Measurements from ENCODE around the gene MMAB.

GRCh38 chr12:109554761-109555160 is 18.5 kb downstream of the MMAB start:
- TF ChIP-seq CTCF (IDR thresholded peaks at IDR 0.05) (no peak), POLR2AphosphoS5 (IDR thresholded peaks at IDR 0.05; ENCODE audit: insufficient read depth in 1 of 2, low read depth in 1 of 2) (no peak), POLR2A (IDR thresholded peaks at IDR 0.05) (no peak)

Data from vagina (tissue), 2 donors.